ENCODE results near the gene ATP2A2.

ATP2A2 gene

GRCh38 chr12:110344657-110345056, 63.6 kb downstream of the ATP2A2 start:
- Histone ChIP-seq H3K9me3 (ENCODE audit: low read length) (no peaks in the 10 kb centered on the region), H3K36me3 (ENCODE audit: insufficient read depth, low read length) (peaks cover 96% of the 10 kb centered on the region), H3K4me1 (ENCODE audit: insufficient read depth, low read length) (no peaks in the 10 kb centered on the region), H3K4me3 (ENCODE audit: low read length) (no peak overlapping the region), H3K27me3 (ENCODE audit: insufficient read depth, low read length) (no peaks in the 10 kb centered on the region), H2AFZ (ENCODE audit: low read depth, low read length) (no peak overlapping the region)

- no peaks in the 10 kb centered on the region for H3K27me3 ChIP-seq (ENCODE audit: insufficient read depth, low read length)
- H3K4me1 ChIP-seq (ENCODE audit: insufficient read depth, low read length) = no peaks in the 10 kb centered on the region
- H3K9me3 ChIP-seq (ENCODE audit: low read length) = no peaks in the 10 kb centered on the region
- H2AFZ ChIP-seq (ENCODE audit: low read depth, low read length) = no peak overlapping the region
- peaks cover 93% of the 10 kb centered on the region for H3K36me3 ChIP-seq (ENCODE audit: insufficient read depth, low read length)
- no peak overlapping the region for H3K4me3 ChIP-seq (ENCODE audit: low read length)
These were observed 64.2 kb downstream of the ATP2A2 start for GRCh38 chr12:110345176-110345661.

- H3K9me3 ChIP-seq (ENCODE audit: low read length) = no peaks in the 10 kb centered on the region
- no peaks in the 10 kb centered on the region for H3K27me3 ChIP-seq (ENCODE audit: insufficient read depth, low read length)
- no peak overlapping the region for H2AFZ ChIP-seq (ENCODE audit: low read depth, low read length)
- no peaks in the 10 kb centered on the region for H3K4me1 ChIP-seq (ENCODE audit: insufficient read depth, low read length)
- H3K36me3 ChIP-seq (ENCODE audit: insufficient read depth, low read length) = peaks cover 89% of the 10 kb centered on the region
- H3K4me3 ChIP-seq (ENCODE audit: low read length) = no peak overlapping the region
These were observed 64.9 kb downstream of the ATP2A2 start for GRCh38 chr12:110345963-110346362.

GRCh38 chr12:110347767-110348166, 66.7 kb downstream of the ATP2A2 start:
- H3K36me3 ChIP-seq (ENCODE audit: insufficient read depth, low read length) = peaks cover 74% of the 10 kb centered on the region
- H3K4me3 ChIP-seq (ENCODE audit: low read length) = no peak overlapping the region
- H3K4me1 ChIP-seq (ENCODE audit: insufficient read depth, low read length) = no peaks in the 10 kb centered on the region
- H3K9me3 ChIP-seq (ENCODE audit: low read length) = no peaks in the 10 kb centered on the region
- no peaks in the 10 kb centered on the region for H3K27me3 ChIP-seq (ENCODE audit: insufficient read depth, low read length)
- H2AFZ ChIP-seq (ENCODE audit: low read depth, low read length) = no peak overlapping the region

GRCh38 chr12:110348431-110349059, 67.5 kb downstream of the ATP2A2 start:
- H3K4me3 ChIP-seq (ENCODE audit: low read length) = no peak overlapping the region
- no peak overlapping the region for H2AFZ ChIP-seq (ENCODE audit: low read depth, low read length)
- no peaks in the 10 kb centered on the region for H3K27me3 ChIP-seq (ENCODE audit: insufficient read depth, low read length)
- no peaks in the 10 kb centered on the region for H3K4me1 ChIP-seq (ENCODE audit: insufficient read depth, low read length)
- peaks cover 70% of the 10 kb centered on the region for H3K36me3 ChIP-seq (ENCODE audit: insufficient read depth, low read length)
- no peaks in the 10 kb centered on the region for H3K9me3 ChIP-seq (ENCODE audit: low read length)

- H3K9me3 ChIP-seq (ENCODE audit: low read length) = no peaks in the 10 kb centered on the region
- H3K27me3 ChIP-seq (ENCODE audit: insufficient read depth, low read length) = no peaks in the 10 kb centered on the region
- H3K4me1 ChIP-seq (ENCODE audit: insufficient read depth, low read length) = no peaks in the 10 kb centered on the region
- no peak overlapping the region for H3K4me3 ChIP-seq (ENCODE audit: low read length)
- peaks cover 64% of the 10 kb centered on the region for H3K36me3 ChIP-seq (ENCODE audit: insufficient read depth, low read length)
- no peak overlapping the region for H2AFZ ChIP-seq (ENCODE audit: low read depth, low read length)
These were observed 68.0 kb downstream of the ATP2A2 start for GRCh38 chr12:110349096-110349495.

- no peaks in the 10 kb centered on the region for H3K27me3 ChIP-seq (ENCODE audit: insufficient read depth, low read length)
- no peaks in the 10 kb centered on the region for H3K4me1 ChIP-seq (ENCODE audit: insufficient read depth, low read length)
- peaks cover 59% of the 10 kb centered on the region for H3K36me3 ChIP-seq (ENCODE audit: insufficient read depth, low read length)
- no peak overlapping the region for H2AFZ ChIP-seq (ENCODE audit: low read depth, low read length)
- no peak overlapping the region for H3K4me3 ChIP-seq (ENCODE audit: low read length)
- H3K9me3 ChIP-seq (ENCODE audit: low read length) = no peaks in the 10 kb centered on the region
These were observed 68.6 kb downstream of the ATP2A2 start for GRCh38 chr12:110349514-110350151.

- no peak overlapping the region for H3K4me3 ChIP-seq (ENCODE audit: low read length)
- H3K36me3 ChIP-seq (ENCODE audit: insufficient read depth, low read length) = peaks cover 44% of the 10 kb centered on the region
- no peaks in the 10 kb centered on the region for H3K27me3 ChIP-seq (ENCODE audit: insufficient read depth, low read length)
- no peaks in the 10 kb centered on the region for H3K9me3 ChIP-seq (ENCODE audit: low read length)
- H3K4me1 ChIP-seq (ENCODE audit: insufficient read depth, low read length) = no peaks in the 10 kb centered on the region
- no peak overlapping the region for H2AFZ ChIP-seq (ENCODE audit: low read depth, low read length)
These were observed 70.1 kb downstream of the ATP2A2 start for GRCh38 chr12:110351119-110351518.

GRCh38 chr12:110352401-110352800, 71.4 kb downstream of the ATP2A2 start:
- Histone ChIP-seq H3K4me1 (ENCODE audit: insufficient read depth, low read length) (no peaks in the 10 kb centered on the region), H2AFZ (ENCODE audit: low read depth, low read length) (no peak overlapping the region), H3K4me3 (ENCODE audit: low read length) (no peak overlapping the region), H3K36me3 (ENCODE audit: insufficient read depth, low read length) (peaks cover 32% of the 10 kb centered on the region), H3K27me3 (ENCODE audit: insufficient read depth, low read length) (no peaks in the 10 kb centered on the region), H3K9me3 (ENCODE audit: low read length) (no peaks in the 10 kb centered on the region)

- Histone ChIP-seq H3K36me3 (ENCODE audit: insufficient read depth, low read length) (peaks cover 22% of the 10 kb centered on the region), H3K9me3 (ENCODE audit: low read length) (no peaks in the 10 kb centered on the region), H3K4me3 (ENCODE audit: low read length) (no peak overlapping the region), H3K4me1 (ENCODE audit: insufficient read depth, low read length) (no peaks in the 10 kb centered on the region), H2AFZ (ENCODE audit: low read depth, low read length) (no peak overlapping the region), H3K27me3 (ENCODE audit: insufficient read depth, low read length) (no peaks in the 10 kb centered on the region)
These were observed 72.3 kb downstream of the ATP2A2 start for GRCh38 chr12:110353211-110353965.

GRCh38 chr12:110354172-110354780, 73.2 kb downstream of the ATP2A2 start:
- Histone ChIP-seq H3K27me3 (ENCODE audit: insufficient read depth, low read length) (no peaks in the 10 kb centered on the region), H3K9me3 (ENCODE audit: low read length) (no peaks in the 10 kb centered on the region), H2AFZ (ENCODE audit: low read depth, low read length) (no peak overlapping the region), H3K36me3 (ENCODE audit: insufficient read depth, low read length) (peaks cover 14% of the 10 kb centered on the region), H3K4me3 (ENCODE audit: low read length) (no peak overlapping the region), H3K4me1 (ENCODE audit: insufficient read depth, low read length) (no peaks in the 10 kb centered on the region)

GRCh38 chr12:110355073-110355472, 74.0 kb downstream of the ATP2A2 start:
- no peaks in the 10 kb centered on the region for H3K9me3 ChIP-seq (ENCODE audit: low read length)
- no peak overlapping the region for H2AFZ ChIP-seq (ENCODE audit: low read depth, low read length)
- no peaks in the 10 kb centered on the region for H3K27me3 ChIP-seq (ENCODE audit: insufficient read depth, low read length)
- H3K36me3 ChIP-seq (ENCODE audit: insufficient read depth, low read length) = peaks cover 7% of the 10 kb centered on the region
- no peak overlapping the region for H3K4me3 ChIP-seq (ENCODE audit: low read length)
- H3K4me1 ChIP-seq (ENCODE audit: insufficient read depth, low read length) = no peaks in the 10 kb centered on the region

Data from neuron (in vitro differentiated cells).